Measurements from ENCODE around the gene LETMD1.

DNA sequence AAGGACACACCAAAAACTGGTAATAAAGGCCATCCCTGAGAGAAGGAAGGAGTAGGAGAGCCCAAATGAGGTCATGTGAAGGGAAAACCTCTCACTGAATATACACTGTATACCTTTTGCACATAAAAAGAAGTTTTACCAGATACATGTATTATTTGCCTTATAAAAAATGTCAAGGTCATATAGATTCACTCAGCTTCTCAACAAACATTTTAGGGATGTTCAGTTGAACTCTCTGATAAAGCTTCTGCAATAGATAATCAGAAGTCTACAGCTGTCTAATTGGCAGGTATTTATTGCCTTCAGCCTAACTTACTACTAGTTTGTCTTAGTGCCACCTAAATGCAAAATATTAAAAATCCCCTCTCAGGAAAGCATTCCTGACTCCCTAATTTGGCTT lies 30.7 kb upstream of the LETMD1 start:
- TF ChIP-seq CTCF (conservative IDR thresholded peaks at IDR 0.05; ENCODE audit: low read length) (no peak), EZH2phosphoT487 (IDR thresholded peaks at IDR 0.05; ENCODE audit: borderline replicate concordance) (no peak)
